HG03469 (cell line): ENCODE measurements around the gene SLC4A7.
"Not testable (repeated sequence)": the region's sequence is repeated elsewhere in the genome, so short reads cannot be mapped to it uniquely, and the experiment has no call there.

Experiments
- ATAC-seq: cut with Tn5 transposase; IDR thresholded peaks from one replicate; pipeline ENCODE4 v1.9.1; 2021; ENCODE audit warnings: mild to moderate bottlenecking, moderate library complexity, moderate number of reproducible peaks; ENCODE audit not compliant: unreplicated experiment

Gene SLC4A7

GRCh38 chr3:27488821-27489220, 4.6 kb upstream of the SLC4A7 start:
- ATAC-seq = no peak

- no peak for ATAC-seq
Observed at GRCh38 chr3:27487383-27487782, 3.2 kb upstream of the SLC4A7 start.

- no peak for ATAC-seq
Observed at GRCh38 chr3:27486336-27486735, 2.2 kb upstream of the SLC4A7 start.

- no peak for ATAC-seq
Observed at GRCh38 chr3:27485866-27486265, 1.7 kb upstream of the SLC4A7 start.

GRCh38 chr3:27483117-27484014, 818 bp downstream of the SLC4A7 start:
- peak; percentile 10 for ATAC-seq

GRCh38 chr3:27479806-27480543, 4.2 kb downstream of the SLC4A7 start:
- ATAC-seq = no peak

GRCh38 chr3:27471923-27472550, 12.1 kb downstream of the SLC4A7 start:
- ATAC-seq = no peak

GRCh38 chr3:27468283-27468886, 15.8 kb downstream of the SLC4A7 start:
- no peak for ATAC-seq

- ATAC-seq = peak; percentile 90
Observed at GRCh38 chr3:27467545-27467944, 16.6 kb downstream of the SLC4A7 start.

- no peak for ATAC-seq
Observed at GRCh38 chr3:27464646-27465045, 19.5 kb downstream of the SLC4A7 start.

- no peak for ATAC-seq
Observed at GRCh38 chr3:27462228-27462627, 22.0 kb downstream of the SLC4A7 start.

- ATAC-seq = no peak
Observed at GRCh38 chr3:27458929-27459328, 25.3 kb downstream of the SLC4A7 start.

- ATAC-seq = no peak
Observed at GRCh38 chr3:27456554-27456953, 27.6 kb downstream of the SLC4A7 start.

GRCh38 chr3:27454914-27455313, 29.3 kb downstream of the SLC4A7 start:
- ATAC-seq = no peak

- ATAC-seq = no peak
Observed at GRCh38 chr3:27454461-27454860, 29.7 kb downstream of the SLC4A7 start.

GRCh38 chr3:27452368-27453090, 31.7 kb downstream of the SLC4A7 start:
- no peak for ATAC-seq

- ATAC-seq = no peak
Observed at GRCh38 chr3:27451842-27452241, 32.3 kb downstream of the SLC4A7 start.

- no peak for ATAC-seq
Observed at GRCh38 chr3:27451251-27451650, 32.9 kb downstream of the SLC4A7 start.

- no peak for ATAC-seq
Observed at GRCh38 chr3:27449530-27450150, 34.5 kb downstream of the SLC4A7 start.

GRCh38 chr3:27442995-27443394, 41.2 kb downstream of the SLC4A7 start:
- ATAC-seq = not testable (repeated sequence)
